Central memory CD8-positive, alpha-beta T cell (primary cell): Measurements from ENCODE around the gene NTRK1.

Experiments used
- ATAC-seq: fragments of 150-1000 bp; cut with Tn5 transposase; replicated peaks from 2 replicates; pipeline ENCODE4 v1.10.0; 2022; ENCODE audit warnings: mild to moderate bottlenecking, moderate FRiP score, moderate number of reproducible peaks; ENCODE audit not compliant: poor library complexity, severe bottlenecking; ENCODE audit errors: extremely low read depth
- DNase-seq, 2 donors: peaks; one replicate each; pipeline ENCODE4 v3.0.0; 2021; ENCODE audit warnings: low spot score in 2 of 2
- H3K27ac Mint-ChIP-seq: one replicate; pipeline ENCODE4 v1.8.0; 2022; ENCODE audit warnings: low read depth, mild to moderate bottlenecking, moderate library complexity, mixed read lengths
- H3K27me3 Mint-ChIP-seq: one replicate; pipeline ENCODE4 v1.8.0; 2022; ENCODE audit warnings: mixed read lengths
- H3K36me3 Mint-ChIP-seq: one replicate; pipeline ENCODE4 v1.8.0; 2022; ENCODE audit warnings: mild to moderate bottlenecking, moderate library complexity, mixed read lengths; ENCODE audit not compliant: insufficient read depth
- H3K4me1 Mint-ChIP-seq: one replicate; pipeline ENCODE4 v1.8.0; 2022; ENCODE audit warnings: mixed read lengths
- H3K4me3 Mint-ChIP-seq: one replicate; pipeline ENCODE4 v1.8.0; 2022; ENCODE audit warnings: mild to moderate bottlenecking, moderate library complexity, mixed read lengths
- H3K9me3 Mint-ChIP-seq: one replicate; pipeline ENCODE4 v1.8.0; 2022; ENCODE audit warnings: mixed read lengths

Gene NTRK1

GRCh38 chr1:156911577-156912298 is 51.1 kb downstream of the NTRK1 start:
- H3K27ac Mint-ChIP-seq: no peak overlapping the region
- ATAC-seq: no peak
- peaks cover 4% of the 10 kb centered on the region for H3K36me3 Mint-ChIP-seq
- peaks cover 77% of the 10 kb centered on the region for H3K27me3 Mint-ChIP-seq
- no peaks in the 10 kb centered on the region for H3K9me3 Mint-ChIP-seq
- peaks cover 5% of the 10 kb centered on the region for H3K4me1 Mint-ChIP-seq
- no peak overlapping the region for H3K4me3 Mint-ChIP-seq
- DNase-seq: no peak

- Mint-ChIP-seq H3K36me3 (peaks cover 4% of the 10 kb centered on the region), H3K27me3 (peaks cover 73% of the 10 kb centered on the region), H3K4me1 (peaks cover 5% of the 10 kb centered on the region), H3K9me3 (no peaks in the 10 kb centered on the region), H3K4me3 (no peak overlapping the region), H3K27ac (no peak overlapping the region)
- DNase-seq (no peak), ATAC-seq (no peak)
Observed at GRCh38 chr1:156912310-156912709, 51.6 kb downstream of the NTRK1 start.

- no peak overlapping the region for H3K27ac Mint-ChIP-seq
- H3K9me3 Mint-ChIP-seq: no peaks in the 10 kb centered on the region
- ATAC-seq (no peak), DNase-seq (no peak)
- peaks cover 5% of the 10 kb centered on the region for H3K4me1 Mint-ChIP-seq
- peaks cover 4% of the 10 kb centered on the region for H3K36me3 Mint-ChIP-seq
- no peak overlapping the region for H3K4me3 Mint-ChIP-seq
- H3K27me3 Mint-ChIP-seq: peaks cover 67% of the 10 kb centered on the region
Observed at GRCh38 chr1:156912861-156913808, 52.5 kb downstream of the NTRK1 start.

- Mint-ChIP-seq H3K27me3 (peaks cover 74% of the 10 kb centered on the region), H3K27ac (no peak overlapping the region), H3K4me1 (peaks cover 5% of the 10 kb centered on the region), H3K36me3 (peaks cover 4% of the 10 kb centered on the region), H3K4me3 (no peak overlapping the region), H3K9me3 (no peaks in the 10 kb centered on the region)
- no peak for DNase-seq
- ATAC-seq: no peak
Observed at GRCh38 chr1:156913809-156914387, 53.2 kb downstream of the NTRK1 start.

GRCh38 chr1:156914440-156914856 is 53.8 kb downstream of the NTRK1 start:
- Mint-ChIP-seq H3K36me3 (peaks cover 4% of the 10 kb centered on the region), H3K9me3 (no peaks in the 10 kb centered on the region), H3K4me3 (no peak overlapping the region), H3K27ac (no peak overlapping the region), H3K27me3 (peaks cover 80% of the 10 kb centered on the region), H3K4me1 (peaks cover 5% of the 10 kb centered on the region)
- DNase-seq (no peak), ATAC-seq (no peak)

GRCh38 chr1:156920233-156921052 is 59.8 kb downstream of the NTRK1 start, which contains the start of gene LRRC71:
Gene LRRC71, plus strand, starts transcription at chr1:156920632. Its CDS starts 172 bp downstream, at chr1:156920804.
- H3K4me3 Mint-ChIP-seq: no peak within 1 kb of the TSS
- DNase-seq (peak in 1 of 2 donors; percentile 29), ATAC-seq (peak; percentile 28)
- H3K9me3 Mint-ChIP-seq: no peaks in the 10 kb centered on the region
- H3K36me3 Mint-ChIP-seq: peaks cover 2% of the 10 kb centered on the region
- H3K27me3 Mint-ChIP-seq: peaks cover 78% of the 10 kb centered on the region
- H3K4me1 Mint-ChIP-seq: peaks cover 6% of the 10 kb centered on the region
- H3K27ac Mint-ChIP-seq: no peak within 1 kb of the TSS

- Mint-ChIP-seq H3K4me3 (no peak overlapping the region), H3K4me1 (peaks cover 6% of the 10 kb centered on the region), H3K9me3 (no peaks in the 10 kb centered on the region), H3K27me3 (peaks cover 78% of the 10 kb centered on the region), H3K36me3 (peaks cover 2% of the 10 kb centered on the region), H3K27ac (no peak overlapping the region)
- DNase-seq: no peak
- no peak for ATAC-seq
Observed at GRCh38 chr1:156921053-156921529, 60.4 kb downstream of the NTRK1 start.

- no peak overlapping the region for H3K27ac Mint-ChIP-seq
- peaks cover 3% of the 10 kb centered on the region for H3K36me3 Mint-ChIP-seq
- H3K4me1 Mint-ChIP-seq: peaks cover 10% of the 10 kb centered on the region
- no peaks in the 10 kb centered on the region for H3K9me3 Mint-ChIP-seq
- peak overlapping the region; percentile 14 for H3K4me3 Mint-ChIP-seq
- peaks cover 91% of the 10 kb centered on the region for H3K27me3 Mint-ChIP-seq
- ATAC-seq (no peak), DNase-seq (no peak)
Observed at GRCh38 chr1:156922986-156923669, 62.5 kb downstream of the NTRK1 start.

GRCh38 chr1:156923670-156924477 is 63.2 kb downstream of the NTRK1 start:
- no peak overlapping the region for H3K27ac Mint-ChIP-seq
- DNase-seq (no peak), ATAC-seq (no peak)
- H3K27me3 Mint-ChIP-seq: peaks cover 91% of the 10 kb centered on the region
- no peak overlapping the region for H3K4me3 Mint-ChIP-seq
- peaks cover 4% of the 10 kb centered on the region for H3K36me3 Mint-ChIP-seq
- no peaks in the 10 kb centered on the region for H3K9me3 Mint-ChIP-seq
- H3K4me1 Mint-ChIP-seq: peaks cover 13% of the 10 kb centered on the region

GRCh38 chr1:156924478-156925153 is 64.0 kb downstream of the NTRK1 start:
- no peak for ATAC-seq
- Mint-ChIP-seq H3K4me1 (peaks cover 13% of the 10 kb centered on the region), H3K27ac (no peak overlapping the region), H3K27me3 (peaks cover 92% of the 10 kb centered on the region), H3K9me3 (no peaks in the 10 kb centered on the region), H3K36me3 (peaks cover 4% of the 10 kb centered on the region), H3K4me3 (no peak overlapping the region)
- DNase-seq: no peak
